EH (cell line): ENCODE data around the gene HSD11B1L.
"Not testable (repeated sequence)": the region's sequence is repeated elsewhere in the genome, so short reads cannot be mapped to it uniquely, and the experiment has no call there.

Source experiments
- DNase-seq: peaks from one replicate; pipeline ENCODE4 v3.0.0-alpha.2; 2015; ENCODE audit warnings: low read depth

HSD11B1L gene

GRCh38 chr19:5700455-5701092, 19.7 kb downstream of the HSD11B1L start:
- no peak for DNase-seq

- DNase-seq, result not testable (repeated sequence)
These were observed 21.2 kb downstream of the HSD11B1L start for GRCh38 chr19:5702053-5702410.

DNA sequence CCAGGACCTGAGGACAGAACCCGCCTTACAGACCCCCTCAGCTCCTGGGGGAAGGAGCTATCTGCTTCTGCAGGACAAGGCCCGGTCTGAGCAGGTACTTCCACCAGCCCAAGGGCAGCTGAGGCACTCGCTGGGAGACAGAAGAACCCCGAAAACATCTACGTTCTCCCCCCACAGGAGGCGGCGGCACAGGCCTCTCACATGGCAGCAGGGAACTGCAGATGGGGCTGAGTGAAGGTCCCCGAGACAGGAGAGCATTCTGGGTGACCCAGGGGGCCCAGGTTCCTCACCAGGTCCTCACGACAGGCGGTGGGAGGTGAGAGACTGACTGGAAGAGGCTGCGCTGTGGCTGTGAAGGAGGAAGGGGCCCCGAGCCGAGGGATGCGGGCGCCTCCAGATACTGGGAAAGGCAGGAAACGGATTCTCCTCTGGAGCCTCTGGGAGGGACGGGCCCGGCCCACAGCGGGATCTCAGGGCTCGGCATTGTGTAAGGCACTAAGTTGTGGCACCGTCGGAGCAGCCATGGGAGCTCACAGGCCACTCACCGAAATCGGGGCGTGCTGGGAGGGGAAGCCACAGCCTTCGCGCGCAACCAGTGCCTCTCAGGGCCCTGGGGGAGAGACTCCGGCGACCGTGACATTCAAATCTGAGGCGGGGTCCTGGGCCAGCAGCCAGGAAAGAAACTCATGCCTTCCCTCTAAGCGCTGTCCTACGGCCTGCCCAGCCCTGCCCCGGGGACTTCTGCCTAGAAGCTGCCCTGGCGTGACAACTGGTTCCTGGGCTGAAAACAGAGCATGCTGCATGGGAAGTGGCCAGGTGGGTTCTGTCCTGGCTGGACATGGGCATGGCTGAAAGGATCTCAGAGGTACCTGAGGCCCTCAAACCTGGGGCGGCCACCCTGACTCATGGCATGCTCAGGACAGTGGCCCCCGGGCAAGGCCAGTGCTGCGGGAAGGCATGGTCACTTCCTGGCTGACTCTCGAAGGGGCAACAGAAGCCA, 23.3 kb downstream of the HSD11B1L start:
- DNase-seq, result no peak

- DNase-seq, result no peak
These were observed 24.7 kb downstream of the HSD11B1L start for GRCh38 chr19:5705552-5705951.

GRCh38 chr19:5706876-5707573, 26.2 kb downstream of the HSD11B1L start:
- DNase-seq, result no peak

- no peak for DNase-seq
These were observed 27.0 kb downstream of the HSD11B1L start for GRCh38 chr19:5707576-5708575.

GRCh38 chr19:5711025-5711424, 30.2 kb downstream of the HSD11B1L start:
- DNase-seq, result no peak

DNA sequence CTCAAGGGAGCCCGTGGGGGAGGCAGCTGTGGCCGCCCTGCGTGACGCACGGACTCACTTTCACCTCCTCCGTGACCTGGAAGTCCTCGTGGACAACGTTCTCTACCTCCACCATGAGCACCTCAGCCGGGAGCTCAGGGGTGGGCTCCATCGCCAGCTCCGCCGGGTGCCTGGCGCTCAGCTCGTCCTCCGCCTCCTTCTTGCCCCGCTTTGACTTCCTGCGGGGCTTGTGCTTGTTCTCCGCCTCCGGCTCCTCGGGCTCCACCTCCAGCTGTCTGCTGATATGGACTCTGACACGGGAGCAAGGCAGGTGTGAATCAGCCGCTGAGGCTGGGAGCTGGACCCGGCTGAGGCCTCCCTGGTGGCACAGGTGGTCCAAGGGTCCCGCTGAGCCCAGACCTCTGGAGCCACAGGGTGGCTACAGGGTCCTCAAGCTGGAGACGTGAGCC, 30.9 kb downstream of the HSD11B1L start:
- DNase-seq, result no peak

GRCh38 chr19:5713228-5713627, 32.4 kb downstream of the HSD11B1L start:
- DNase-seq, result no peak

GRCh38 chr19:5714816-5715215, 34.0 kb downstream of the HSD11B1L start:
- no peak for DNase-seq

GRCh38 chr19:5717215-5717935, 36.5 kb downstream of the HSD11B1L start:
- no peak for DNase-seq

- peak; percentile 73 for DNase-seq
These were observed 37.3 kb downstream of the HSD11B1L start for GRCh38 chr19:5718037-5718578.

GRCh38 chr19:5718579-5719273, 37.9 kb downstream of the HSD11B1L start:
- peak; percentile 94 for DNase-seq

DNA sequence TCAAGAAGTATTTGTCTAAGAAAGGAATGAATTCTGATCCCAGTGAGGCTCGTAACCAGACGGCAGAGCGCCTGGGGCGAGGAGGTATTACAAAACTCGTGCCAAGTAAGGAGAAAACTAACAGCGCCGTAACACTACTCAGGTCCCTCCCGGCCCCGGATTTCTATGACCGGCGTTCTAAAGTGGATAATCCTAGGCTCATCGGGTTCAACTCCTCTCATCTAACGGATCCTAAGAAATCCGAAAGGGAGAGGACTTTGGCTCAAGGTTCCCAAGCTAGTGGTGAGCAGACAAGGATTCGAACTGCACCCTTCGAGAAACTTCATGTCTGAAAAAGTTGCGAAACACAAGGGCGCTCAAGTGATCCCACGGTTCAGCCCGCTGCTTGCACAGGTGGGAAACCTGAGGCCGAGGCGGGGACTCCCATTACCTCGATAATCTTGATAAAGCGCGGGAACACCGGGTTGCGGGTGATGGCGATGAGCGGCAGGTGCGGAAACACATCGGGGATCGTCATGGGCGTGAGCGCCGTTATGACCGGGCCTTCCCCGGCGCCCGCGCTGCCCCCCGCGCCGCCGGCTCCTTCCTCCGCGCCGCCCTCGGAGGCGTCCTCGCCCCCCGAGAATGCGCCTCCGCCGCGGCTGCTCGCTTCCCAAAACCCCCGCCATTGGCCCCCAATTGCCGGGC, 38.6 kb downstream of the HSD11B1L start:
- peak; percentile 53 for DNase-seq

- DNase-seq, result peak; percentile 99
These were observed 39.3 kb downstream of the HSD11B1L start, which contains the start of the genes CATSPERD and LONP1 for GRCh38 chr19:5719961-5720790. TSS of gene CATSPERD (plus strand) at chr19:5720637. CDS start at chr19:5720738, 101 bp downstream. TSS of gene LONP1 (minus strand) at chr19:5720146. CDS start at chr19:5720132, 14 bp downstream.

DNA sequence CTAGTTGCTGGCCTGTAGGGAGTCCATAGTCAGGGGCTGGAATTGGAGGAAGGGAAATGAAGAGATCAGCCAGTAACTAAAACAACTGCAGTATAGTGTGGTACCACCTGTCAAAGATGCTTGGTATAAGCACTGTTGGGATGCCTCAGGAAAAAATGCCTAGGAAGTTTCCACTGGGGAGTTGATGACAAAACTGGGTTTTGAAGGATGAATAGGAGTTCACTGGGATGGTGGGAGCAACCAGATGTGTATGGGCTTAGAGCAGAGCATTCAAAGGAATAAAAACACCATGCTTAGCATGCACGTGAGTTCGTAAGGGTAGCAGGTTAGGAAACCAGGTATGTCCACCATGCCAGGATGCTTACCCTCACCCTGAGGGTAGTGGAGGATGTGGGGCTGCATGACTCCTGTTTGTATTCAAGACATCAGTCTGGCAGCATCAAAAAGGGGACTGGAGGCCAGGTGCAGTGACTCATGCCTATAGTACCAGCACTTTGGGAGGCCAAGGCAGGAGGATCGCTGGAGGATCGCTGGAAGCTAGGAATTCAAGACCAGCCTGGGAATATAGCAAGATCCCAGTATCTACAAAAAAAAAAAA, 46.7 kb downstream of the HSD11B1L start:
- no peak for DNase-seq

- DNase-seq, result not testable (repeated sequence)
These were observed 52.3 kb downstream of the HSD11B1L start for GRCh38 chr19:5733172-5733571.
